NCI-H82 treated with DMSO at 0.1 percent for 48 hours (cell line): ENCODE measurements around the gene BRINP3.
"Not testable (repeated sequence)": the region's sequence is repeated elsewhere in the genome, so short reads cannot be mapped to it uniquely, and the experiment has no call there.

ENCODE experiments used
- DNase-seq: peaks from one replicate; lab custom pipeline; 2025; ENCODE audit not compliant: unreplicated experiment; lab: John Stamatoyannopoulos, UW

BRINP3 gene

DNA sequence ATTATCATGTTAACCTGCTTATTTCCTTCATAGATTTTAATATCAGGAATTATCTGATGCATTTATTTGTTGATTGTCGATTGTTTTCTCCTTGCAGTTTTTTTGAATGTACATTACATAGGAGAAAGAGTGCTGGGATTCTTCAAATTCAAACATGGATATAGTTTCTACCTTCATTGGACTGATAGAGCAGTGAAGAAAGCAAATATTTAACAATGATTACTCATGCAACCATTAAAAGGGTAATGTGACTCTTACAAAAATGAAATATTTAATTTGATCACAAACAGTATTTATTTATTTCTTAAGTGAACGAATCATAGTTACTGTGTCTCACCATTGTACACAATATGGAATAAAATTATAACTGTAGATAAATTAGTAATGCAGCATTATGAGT, 350.9 kb downstream of the BRINP3 start:
- DNase-seq = no peak

DNA sequence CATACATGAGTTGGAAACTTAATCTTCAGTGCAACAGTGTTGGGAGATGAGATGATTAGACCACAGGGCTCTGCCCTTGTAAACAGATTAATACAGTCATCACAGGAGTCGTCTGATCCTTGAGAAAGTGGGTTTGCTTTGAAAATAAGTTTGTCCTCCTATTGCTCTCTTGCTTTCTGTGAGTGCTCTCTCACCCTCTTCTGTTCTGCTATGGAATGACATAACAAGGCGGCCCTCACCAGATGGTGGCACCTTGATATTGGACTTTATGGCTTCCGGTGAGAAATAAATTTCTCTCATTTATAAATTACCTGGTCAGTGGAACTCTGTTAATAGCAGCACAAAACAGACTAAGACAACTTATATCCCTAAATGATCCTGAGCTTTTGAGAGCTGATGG, 353.6 kb downstream of the BRINP3 start:
- DNase-seq = peak; percentile 68

DNA sequence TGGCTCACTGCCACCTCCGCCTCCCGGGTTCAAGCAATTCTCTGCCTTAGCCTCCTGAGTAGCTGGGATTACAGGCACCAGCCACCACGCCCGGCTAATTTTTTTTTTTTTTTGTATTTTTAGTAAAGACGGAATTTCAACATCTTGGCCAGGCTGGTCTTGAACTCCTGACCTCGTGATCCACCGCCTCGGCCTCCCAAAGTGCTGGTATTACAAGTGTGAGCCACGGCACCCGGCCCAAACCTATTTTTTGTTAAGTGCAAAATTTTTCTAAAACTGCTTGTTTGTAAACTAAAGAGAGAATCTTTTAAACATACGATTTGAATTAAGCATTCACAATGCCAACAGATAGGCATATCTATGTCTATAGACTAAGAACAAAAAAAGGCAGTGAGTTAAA, 357.1 kb downstream of the BRINP3 start:
- not testable (repeated sequence) for DNase-seq

DNA sequence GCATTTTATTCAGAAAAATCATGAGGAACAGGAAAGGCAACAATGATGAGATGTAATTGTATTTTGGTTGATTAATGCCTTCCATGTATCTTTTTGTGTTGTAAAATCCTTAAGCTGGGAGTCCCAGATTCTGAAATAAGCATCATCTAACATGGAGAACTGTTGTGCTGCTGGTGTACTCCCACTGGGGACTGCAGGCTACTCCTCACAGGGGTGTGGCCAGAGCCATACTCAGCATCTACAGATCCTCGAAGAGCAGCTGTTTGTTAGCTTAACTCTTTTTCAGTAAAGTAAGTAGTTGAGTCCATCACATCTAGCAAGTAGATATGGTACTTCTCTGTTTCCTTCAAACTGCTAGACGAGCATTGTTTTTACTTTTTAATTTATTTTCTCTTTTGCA, 358.0 kb downstream of the BRINP3 start:
- no peak for DNase-seq

DNA sequence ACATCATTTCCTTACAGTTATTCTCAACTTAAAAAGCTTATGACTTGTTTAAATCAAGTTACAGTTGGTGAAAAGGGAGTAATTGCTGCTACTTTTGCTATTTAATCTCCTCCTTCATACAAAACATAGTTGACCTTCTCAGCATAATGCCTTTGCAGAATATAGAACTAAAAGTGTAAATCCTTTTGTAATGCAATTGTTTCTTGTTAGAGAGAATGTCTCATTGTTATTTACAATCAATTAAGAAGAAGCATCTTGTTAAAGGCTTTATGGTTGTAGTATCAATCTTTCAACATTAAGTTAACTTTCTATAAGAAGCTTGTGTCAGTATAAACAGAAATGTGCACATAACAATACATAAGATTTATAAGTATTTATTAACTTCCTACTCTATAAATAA, 360.7 kb downstream of the BRINP3 start:
- DNase-seq = no peak

DNA sequence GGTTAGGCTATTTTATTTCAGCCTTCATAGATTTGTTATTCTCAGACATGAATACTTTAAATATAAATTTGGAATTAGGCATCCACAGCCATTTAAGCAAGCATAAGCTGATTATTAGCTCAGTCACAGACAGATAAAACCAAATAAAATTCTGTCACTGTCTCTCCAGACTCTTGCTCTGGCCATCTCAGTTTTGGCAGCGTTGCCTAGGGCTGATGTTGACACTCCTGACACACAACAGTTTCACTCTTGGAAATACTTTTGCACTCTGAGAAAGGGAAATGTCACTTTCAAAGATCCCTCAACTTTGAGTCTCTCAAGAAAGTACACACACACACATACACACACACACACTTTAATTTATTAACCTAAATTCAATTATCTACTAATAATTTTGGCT, 372.7 kb downstream of the BRINP3 start:
- DNase-seq = peak; percentile 97

DNA sequence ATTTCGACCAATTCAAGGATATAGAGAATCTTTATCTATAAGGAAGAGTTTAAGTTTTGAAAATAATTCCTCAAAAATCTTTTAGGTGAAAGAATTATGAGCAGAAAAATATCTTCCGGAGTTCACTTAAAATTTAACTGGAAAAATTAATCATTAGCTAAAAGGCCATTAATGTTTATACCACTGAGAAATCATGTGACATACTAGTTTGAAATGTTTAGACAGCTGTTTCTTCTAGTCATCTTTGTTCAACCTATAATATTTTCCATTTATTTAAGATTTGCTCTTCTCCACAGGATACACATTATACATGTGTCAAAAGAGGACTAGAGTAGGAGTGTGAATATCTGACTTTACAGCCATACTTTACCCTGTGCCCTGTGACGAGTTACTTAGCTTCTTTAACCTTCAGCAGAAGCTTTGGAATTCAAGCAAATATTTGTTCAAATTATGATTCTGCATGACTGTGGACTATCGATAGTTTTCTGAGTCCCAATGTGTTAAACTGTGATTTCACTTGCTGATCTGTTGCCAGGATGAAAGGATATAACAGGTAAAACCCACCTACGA, 374.8 kb downstream of the BRINP3 start:
- no peak for DNase-seq

DNA sequence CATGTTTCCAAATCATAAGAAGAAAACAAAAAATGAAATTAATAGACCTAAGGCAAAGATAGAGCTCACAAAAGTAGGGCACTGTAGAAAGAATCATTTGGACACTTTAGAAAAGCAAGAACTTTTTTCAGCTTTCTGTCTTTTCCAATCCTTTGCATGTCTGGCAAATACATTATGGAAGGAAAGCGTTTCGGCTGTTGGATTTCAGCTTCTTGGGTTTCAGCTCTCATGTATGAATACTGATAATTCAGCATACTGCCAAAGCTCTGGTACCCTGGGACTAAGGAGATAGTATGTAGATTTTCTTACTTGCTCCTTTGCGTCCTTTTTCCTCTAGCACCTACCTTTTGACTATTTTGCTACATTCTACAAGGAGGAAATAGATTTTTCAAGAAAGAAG, 375.9 kb downstream of the BRINP3 start:
- no peak for DNase-seq

DNA sequence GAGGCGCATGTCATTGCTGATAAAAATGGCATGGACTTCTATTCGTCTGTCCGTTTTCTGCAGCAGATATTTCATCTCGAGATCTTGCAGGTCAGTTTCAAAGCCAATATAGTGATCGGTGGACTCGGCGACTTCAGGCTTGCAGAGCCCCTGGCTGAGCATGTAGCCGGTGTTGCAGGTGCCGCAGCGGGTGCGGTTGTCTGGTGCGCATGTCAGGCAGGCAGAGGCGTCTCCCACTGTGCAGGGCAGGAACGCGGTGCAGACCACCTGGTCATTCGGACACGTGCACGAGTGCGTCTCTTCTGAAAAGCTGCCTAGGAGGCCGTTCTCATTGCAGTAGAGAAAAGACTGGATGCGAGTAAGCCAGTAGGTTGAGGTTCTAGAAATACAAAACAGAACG, 378.9 kb downstream of the BRINP3 start:
- DNase-seq = no peak

DNA sequence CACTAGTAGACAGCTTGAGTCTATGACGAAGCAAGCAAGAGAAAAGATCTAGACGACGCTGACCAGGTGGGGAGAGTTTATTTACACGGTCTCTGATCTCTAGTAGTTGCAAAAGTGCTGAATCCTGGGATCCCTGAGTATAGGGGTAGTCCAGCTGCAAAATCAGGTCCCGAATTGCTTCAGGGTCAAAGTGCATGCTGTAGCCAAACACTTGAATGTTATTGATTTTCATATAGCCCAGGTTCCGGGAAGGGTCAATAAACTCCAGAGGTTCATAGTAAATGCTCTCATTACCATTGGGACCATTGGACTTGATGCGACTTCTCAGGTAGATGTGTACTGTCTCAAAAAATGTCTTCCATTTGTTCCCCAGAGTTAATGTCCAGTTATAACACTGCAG, 379.6 kb downstream of the BRINP3 start:
- no peak for DNase-seq

DNA sequence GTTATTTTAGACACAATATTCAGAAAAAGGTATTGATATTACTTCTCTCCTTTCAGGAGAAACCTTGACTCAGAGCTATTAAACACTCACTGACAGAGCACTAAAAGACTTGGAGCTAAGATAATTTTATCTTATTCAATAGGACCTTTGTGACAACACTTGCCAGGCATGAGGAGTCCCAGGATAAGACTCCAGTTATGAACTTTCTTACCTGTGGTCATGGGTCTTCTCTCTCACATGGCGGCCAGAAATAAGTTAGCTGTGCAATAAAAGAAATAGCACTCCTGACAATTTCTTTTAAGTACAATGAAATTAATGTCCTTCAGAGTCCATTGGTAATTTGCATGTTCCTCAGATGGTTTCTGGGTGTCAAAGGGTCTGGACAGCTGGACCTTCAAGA, 382.1 kb downstream of the BRINP3 start:
- DNase-seq = no peak

DNA sequence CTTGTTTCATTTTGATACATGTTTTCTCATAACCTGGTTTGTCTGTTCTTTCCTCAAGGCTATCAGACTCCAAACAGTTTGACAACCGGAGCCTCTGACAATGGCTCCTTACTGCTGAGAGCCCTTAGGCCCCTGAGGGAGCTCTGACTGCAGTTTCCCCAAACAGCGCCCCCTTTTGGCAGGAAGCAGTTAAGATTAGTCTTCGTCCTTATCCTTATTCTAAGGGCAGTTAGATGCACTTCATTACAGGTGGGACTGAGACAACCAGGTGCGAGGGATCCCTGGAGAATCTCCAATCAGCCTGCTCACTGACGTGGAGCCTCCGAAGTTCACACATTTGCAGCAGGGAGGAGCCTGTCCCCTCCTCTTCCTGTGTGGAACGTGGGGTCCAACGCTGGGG, 393.1 kb downstream of the BRINP3 start:
- DNase-seq = no peak

DNA sequence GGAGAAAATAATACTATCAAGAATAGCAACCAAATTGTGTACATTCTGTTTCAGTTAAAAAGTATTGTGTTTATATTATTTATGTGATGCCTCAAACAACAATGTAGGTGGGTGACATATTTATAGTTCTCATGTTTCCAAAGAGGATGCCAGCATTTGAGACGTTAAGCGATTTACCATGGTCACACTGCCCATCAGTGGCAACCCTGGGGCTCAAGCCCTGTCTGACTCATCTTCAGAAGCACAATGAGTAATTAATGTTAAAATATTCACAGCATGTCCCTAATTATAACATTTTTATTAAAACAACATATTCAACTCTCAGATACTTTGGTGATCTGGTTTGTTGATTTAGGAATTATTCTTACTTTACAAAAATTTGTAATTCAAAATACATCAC, 409.4 kb downstream of the BRINP3 start:
- DNase-seq = no peak

DNA sequence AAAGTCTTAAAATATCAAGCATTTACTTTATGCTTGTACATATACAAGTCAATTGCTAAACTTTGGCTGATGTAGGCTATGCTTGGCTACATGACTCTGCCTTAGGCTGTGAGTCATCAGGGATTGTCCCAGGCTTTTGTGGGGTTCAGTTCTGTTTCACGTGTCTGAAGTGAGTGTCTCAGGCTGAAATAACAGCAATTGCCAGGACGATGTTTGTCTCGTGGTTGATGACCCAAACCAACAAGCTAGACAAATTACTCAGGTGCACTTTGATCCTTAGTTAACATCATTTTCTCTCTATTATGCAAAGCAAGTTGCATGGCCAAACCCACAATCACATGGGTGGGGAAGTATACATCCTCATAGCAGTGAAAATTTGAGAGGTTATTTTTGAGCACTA, 410.1 kb downstream of the BRINP3 start:
- no peak for DNase-seq

DNA sequence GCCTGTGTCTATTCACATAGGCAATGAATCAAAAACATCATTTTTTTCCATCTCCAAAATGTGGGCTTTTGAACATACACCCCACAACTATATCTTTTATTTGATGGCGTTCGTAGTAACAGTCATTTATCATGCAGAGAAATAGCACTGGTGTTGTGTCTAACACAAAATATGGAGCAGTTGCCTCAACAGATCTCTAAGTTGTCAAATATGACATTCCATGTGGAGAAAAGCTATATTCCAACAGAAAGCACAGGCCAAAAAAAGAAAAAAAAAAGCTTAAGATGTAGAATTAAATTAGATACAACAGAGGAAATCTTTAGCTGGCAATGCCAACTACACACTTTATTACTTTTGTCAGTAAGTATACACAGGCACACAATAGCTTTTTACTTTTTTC, 411.7 kb downstream of the BRINP3 start:
- no peak for DNase-seq

DNA sequence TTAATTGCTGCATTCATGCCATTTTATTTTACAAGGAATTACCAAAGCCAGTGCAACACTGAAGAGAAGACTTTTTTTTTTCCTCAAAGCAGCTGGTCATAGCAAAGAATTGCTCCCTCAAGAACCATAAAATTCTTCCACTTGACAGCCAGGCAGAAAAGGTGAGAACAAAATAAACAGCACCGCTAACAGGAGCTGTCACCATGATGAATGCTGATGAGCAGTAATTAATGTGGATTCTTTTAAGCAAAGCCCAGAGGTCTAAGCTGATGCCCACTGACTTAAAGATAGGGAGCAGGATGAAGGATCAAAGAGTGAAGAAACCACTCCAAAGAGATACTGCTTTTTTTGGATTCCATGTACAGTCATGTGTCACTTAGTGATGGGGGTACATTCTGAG, 428.4 kb downstream of the BRINP3 start:
- peak; percentile 38 for DNase-seq
